HG02763 (cell line): ENCODE measurements around the gene MEIS1.
"Not testable (repeated sequence)": the region's sequence is repeated elsewhere in the genome, so short reads cannot be mapped to it uniquely, and the experiment has no call there.

Source experiments
- ATAC-seq: cut with Tn5 transposase; IDR thresholded peaks from one replicate; pipeline ENCODE4 v1.9.1; 2021; ENCODE audit warnings: mild to moderate bottlenecking, moderate library complexity; ENCODE audit not compliant: unreplicated experiment

Gene MEIS1

DNA sequence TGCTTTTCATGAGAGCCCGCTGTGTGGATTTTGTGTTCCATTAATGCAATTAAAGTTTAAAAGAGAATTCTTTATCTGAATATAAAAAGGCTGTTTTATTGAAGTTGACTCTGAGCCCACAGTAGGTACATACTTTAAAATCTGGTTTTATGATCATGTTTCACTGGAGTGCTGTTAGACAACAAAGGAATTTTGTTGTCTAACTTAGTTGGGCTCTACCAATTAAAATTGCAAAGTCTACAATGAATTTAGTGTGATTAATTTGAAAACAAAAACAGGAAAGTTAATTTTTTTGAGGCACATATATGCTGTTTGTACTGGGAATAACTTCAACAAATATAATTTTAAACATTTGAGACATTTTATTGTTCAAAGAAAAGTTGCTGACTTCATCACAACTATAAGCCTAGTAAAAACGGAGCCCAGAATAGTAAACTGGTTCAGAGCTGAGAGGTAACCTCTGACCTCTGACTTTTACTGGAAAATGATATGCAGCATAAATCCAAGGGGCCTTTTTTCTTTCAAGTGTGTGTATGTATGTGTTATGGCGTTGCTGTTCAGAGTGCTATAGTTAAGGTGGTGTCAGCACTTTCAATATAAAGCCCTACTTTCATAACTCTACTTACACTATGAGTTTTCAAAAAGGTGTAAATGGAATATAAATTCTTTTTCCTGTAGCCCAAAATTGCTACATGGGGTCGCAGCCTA is 30.2 kb downstream of the MEIS1 start:
- ATAC-seq: no peak

DNA sequence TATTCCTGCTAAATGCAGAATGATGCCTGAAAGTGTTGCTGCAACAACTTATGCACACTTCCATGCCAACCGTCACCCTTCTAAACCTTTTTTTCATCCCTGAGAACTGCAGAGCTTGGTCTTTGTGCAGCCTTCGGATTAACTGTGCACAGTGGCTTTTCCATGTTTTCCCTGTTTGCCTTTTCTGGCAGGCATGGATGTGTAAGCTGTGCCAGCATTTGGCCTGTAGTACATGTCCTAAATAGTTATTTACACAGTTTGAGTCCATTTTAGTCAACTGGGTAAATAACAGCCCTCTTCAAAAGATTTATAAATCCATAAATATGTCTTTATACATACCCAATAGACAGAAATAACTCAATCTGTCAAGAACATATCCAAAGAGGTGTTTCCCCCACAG is 31.5 kb downstream of the MEIS1 start:
- no peak for ATAC-seq

DNA sequence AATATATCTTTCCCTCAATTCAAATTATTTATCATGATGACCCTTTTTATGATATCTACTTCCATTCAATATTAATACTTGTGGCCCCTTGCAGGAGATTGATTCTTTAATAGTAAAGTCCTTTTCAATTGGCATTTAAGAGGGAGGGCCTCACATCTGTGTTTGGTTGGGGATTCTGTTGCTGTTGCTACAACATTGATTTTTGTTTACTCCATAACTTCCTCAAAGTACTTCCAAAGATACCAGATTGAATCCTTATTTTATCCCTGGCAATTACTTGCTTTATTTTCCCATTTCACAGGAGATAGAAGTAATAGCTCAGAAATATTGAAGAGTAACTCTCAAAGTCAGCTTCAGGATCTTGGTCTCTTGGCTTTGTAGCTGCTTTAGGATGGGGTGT is 32.8 kb downstream of the MEIS1 start:
- no peak for ATAC-seq

DNA sequence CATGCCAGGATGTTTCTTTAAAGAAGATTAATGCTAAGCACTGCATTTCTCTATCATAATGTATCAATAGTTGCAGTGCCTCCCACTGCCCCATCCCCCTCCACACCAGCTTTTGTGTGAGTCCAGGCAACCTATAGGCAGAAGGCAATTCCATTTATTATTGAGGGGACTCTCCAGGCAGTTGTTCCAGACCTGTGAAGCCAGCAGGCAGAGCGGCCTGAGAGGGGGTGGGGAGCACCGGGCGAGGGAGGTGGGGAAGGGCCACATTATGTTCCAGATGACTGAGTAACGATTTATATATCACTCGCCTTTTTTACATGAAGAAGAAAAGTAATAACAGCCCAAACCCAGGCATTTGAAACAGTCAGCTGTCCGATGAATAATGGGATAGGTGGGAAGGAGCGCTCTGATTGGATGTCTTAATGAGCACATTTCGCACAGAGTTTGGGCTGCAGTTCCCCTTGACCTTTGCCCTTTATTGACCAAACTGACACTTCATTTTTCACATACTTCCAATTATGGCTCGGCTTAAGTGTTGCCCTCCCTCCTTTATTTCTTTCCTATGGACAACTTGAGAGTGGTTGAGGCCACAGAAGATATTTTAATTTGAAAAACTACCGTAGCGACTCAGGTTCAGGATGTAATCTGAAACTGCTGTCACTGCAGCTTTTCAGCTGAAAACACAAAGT is 34.4 kb downstream of the MEIS1 start:
- ATAC-seq: no peak

DNA sequence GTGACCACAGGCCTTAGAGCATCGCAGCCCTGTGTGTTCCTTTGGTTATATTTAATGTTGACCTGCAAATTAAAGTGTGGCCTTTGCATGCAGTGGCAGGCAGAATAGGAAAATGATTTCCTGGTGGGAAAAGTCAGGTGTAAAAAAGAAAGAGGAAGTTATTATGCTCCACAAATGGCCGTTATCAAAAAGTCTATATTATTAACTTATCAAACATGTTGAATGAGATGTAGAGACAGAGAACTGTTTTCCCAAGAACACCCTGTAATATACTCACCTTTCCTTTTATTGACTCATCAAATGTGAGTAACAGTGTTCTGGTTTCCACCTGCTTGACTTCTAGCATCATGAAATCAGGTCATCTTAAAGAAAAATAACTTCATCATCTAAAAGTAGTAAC is 35.3 kb downstream of the MEIS1 start:
- no peak for ATAC-seq

DNA sequence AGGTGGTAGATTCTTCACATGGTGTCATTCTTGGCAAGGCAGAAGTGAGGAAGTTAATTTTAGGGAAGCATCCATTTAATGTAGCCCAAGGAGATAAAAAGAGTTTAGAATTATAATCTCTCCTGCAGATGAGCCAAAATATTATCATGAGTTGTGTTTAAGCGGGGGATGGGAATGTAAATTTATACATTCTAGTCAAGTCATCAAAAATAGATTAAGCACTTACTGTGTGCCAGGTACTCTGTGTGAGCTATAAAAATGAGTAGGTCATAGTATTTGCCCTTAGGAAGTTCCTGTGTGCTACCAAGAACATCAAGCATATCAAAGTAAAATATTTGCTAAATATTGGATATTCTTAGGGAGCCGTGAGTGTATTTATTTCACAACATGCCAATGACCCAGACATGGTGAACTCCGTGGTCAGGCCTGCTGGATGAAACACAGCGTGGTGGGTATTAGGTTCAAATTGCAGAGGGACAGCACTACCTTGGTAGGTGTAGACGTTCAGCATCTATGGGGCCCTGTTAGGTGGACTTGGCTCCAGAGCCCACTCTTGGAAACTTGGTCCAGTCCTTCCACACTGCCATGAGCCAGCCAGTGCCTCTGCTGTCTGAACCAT is 37.4 kb downstream of the MEIS1 start:
- no peak for ATAC-seq

DNA sequence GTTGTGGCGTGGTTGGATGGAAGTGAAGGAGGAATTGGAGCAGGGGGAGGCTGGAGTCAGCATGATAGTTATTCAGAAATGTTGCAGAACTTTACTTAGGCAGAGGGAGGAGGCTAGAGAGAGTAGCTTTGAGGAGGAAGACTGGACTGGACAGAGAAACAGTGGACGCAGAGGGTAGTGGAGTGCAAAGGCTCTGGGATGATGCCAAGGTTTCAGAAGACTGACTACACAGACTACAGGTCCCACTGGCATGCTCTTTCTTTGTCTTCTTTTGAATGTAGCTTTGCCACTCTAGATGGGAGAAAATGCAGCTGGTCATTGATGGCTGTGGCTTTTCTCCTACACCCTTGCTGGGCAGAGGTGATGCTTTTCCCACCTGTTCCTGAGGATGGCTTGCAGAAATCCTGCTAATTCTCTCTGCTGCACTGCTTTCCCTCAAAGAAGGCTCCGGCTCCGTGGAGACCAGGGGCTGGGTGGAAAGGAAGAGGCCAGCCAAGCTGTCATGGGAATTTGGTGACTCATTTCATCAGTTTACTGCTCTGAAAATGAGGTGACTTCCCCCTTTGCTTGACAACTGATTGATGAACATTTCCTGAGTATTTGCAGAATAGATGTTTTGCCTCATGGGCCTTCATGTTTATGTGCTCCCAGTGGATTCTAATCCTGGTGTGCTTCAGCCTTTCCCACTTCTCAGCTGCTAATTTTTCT is 42.4 kb downstream of the MEIS1 start:
- ATAC-seq: no peak

DNA sequence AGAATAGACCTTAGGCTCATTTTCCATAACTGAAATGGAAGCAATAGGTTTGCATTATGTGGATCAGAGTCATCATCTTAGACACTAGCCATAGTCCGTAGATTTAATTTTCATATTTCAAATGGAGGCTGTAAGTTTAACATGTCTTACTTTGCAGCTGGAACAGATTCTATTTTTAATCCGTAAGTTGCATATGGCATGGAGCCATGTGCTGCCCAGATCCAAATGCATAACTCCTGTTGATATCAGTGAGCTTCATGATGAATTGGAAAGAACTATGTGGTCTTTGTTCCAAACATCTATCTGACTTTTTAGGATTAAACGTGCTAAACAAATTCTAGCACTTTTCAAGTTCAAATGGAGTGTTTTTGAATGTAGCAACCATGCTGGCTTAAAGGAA is 43.4 kb downstream of the MEIS1 start:
- ATAC-seq: no peak

DNA sequence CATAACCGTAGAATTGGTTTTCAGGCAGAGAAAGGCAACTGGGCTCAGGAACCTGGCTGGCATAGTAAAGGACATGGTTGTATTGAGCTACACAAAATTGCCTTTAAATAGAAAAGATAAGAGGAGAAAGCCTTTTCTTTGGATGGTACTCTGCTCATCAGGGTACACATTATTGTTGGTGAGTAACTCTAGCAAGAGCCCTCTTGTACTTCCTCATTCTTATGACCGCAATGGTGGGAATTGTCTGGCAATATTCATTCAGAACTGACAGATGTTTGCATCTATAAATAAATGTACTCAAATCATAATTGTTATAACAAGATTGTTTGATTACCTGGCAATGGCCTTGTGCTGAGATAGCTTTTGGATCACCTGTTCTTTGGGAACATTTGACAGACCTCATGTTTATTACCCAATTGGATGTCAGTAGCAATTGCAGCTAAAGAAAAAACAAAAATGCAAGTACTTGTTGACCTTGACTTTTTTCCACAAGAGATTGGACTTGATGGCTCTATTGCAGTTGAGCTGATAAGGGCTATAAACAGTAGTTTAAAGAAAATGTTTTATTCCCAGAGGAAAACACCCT is 43.9 kb downstream of the MEIS1 start:
- ATAC-seq: no peak

DNA sequence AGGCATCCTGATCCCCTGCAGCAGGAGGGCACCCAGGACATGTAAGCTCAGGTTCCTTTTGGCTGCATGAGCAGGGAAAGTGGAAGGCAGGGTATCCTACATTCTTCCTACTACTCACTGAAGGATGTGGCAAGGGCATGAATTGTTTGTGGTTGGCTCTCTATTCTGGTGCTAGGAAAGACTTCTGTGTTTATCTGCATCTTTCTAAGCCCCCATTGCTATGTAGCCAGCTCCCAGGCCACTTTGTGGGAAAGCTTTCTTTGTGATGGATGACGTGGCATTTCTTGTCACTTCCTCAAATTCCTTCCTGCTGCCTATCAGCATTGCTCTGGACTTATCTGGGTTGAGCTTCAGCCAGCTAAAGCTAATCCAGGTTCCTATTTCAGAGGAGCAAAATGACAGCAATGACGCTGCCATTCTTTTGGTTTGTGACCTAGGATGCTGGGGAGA is 46.2 kb downstream of the MEIS1 start:
- no peak for ATAC-seq

DNA sequence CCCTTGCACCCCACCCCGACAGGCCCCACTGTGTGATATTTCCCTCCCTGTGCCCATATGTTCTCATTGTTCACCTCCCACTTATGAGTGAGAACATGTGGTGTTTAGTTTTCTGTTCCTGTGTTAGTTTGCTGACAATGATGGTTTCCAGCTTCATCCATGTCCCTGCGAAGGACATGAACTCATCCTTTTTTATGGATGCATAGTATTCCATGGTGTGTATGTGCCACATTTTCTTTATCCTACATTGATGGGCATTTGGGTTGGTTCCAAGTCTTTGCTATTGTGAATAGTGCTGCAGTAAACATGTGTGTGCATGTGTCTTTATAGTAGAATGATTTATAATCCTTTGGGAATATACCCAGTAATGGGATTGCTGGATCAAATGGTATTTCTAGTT is 50.3 kb downstream of the MEIS1 start:
- not testable (repeated sequence) for ATAC-seq

DNA sequence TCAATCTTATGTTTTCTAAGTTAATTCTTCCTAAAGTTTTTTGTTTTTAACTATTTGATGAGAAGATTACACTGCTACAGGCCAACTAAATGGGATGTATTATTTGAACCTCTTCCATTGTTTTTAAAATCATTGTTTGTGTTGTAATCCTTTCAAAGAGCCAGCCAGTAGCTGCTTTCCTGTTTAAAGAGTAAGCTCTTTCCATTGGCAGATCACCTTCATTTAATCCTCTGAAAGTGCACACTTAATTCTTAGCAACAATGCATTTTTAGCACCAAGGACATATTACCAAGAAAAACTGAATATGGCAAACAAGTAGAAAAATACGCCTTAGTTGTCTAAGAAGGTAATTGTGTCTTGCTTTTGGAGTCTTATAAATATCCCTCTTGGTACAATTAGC is 54.0 kb downstream of the MEIS1 start:
- no peak for ATAC-seq

DNA sequence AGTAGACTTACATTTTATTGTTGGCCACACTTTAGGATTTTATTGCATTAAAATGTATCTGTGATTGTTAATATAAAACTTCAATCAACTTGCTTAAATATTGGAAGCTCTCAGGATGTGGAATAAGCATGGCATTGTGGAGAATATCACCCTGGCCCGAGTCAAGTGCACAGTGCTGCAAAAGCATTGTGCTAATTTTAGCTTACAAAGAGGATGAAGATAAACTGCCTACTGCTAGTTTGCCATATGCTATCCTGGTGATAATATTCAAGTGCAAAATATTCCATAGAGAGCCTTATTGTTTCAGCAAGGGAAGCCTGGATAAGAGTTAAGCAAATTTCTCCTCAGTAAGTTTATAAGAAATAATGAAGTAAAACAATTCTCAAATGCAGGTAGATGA is 54.5 kb downstream of the MEIS1 start:
- ATAC-seq: no peak

DNA sequence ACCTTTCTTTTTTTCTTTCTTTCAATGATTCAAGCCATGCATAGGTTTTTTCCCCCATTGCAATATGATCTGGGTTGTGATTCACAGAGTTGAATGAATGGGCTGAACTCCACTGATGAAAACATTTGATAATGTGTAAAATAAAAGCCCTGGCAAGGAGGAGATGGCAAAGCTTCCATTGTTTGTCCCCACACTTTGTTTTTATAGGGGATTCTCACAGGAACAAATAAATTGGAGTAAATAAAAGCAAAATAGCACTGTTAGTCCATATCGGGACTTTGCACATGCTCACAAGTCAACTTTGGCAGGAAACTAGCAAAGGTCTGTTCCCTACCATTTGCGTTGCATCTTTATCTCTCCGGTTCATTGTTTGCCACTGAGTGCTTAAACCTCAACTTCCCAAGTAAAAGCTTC is 55.7 kb downstream of the MEIS1 start:
- no peak for ATAC-seq

DNA sequence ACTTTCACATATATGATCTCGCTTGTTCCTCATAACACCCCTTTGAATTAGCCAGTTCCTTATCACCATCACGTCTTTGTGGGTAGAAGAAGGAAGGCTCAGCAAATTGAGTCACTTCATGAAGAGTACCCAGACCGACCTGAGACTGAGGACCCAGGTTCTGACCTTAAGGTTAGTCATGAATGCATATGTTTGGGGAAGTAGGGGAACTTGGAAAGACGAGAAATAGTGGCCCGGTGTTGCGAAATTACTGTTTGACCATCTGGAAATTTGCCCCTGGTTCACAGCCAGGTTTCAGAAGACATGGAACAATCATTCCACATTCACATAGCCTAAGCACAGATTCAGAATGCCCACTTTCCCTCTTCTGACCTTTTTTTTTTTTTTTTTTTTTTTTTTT is 59.8 kb downstream of the MEIS1 start:
- ATAC-seq: no peak

DNA sequence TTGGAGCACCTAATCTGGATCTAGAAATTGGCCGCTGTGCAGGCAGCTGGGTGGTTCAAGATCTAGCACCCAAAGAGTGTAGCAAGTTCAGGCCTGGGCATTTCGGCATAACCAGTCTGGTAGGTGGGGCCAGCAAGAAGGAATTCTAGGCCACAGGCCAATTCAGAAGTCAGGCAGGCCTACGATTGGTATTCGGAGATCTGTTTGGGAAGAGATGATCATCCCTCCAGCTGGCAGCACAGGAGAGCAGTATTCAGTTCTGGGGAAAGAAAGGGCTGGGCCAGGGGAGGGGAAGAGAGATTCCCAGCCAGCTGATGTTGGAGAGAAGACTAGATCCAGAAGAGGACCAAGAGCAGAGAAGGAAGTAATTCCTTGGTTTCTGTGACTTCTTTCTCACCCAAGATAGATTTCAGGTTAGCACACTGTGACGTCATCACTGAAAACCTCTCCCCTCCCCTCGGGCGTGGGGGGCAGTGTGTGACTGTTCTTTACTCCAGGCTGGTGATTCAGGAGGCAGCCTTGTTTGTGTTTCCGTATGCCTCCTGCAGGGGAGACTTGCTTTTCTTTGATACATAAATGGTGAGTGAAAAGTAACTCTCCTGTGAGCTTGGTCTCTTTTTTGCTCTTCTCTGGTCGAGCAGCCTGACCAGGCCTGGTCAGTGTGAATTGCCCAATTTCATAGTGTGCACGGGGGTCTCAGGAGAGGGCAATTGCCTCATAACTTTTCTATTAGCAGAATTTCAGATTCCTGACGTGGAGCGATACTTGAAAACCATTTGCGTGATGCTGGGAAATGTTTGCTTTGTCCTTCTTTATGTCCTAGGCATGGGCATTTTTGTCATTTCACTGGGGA is 61.1 kb downstream of the MEIS1 start:
- ATAC-seq: no peak

DNA sequence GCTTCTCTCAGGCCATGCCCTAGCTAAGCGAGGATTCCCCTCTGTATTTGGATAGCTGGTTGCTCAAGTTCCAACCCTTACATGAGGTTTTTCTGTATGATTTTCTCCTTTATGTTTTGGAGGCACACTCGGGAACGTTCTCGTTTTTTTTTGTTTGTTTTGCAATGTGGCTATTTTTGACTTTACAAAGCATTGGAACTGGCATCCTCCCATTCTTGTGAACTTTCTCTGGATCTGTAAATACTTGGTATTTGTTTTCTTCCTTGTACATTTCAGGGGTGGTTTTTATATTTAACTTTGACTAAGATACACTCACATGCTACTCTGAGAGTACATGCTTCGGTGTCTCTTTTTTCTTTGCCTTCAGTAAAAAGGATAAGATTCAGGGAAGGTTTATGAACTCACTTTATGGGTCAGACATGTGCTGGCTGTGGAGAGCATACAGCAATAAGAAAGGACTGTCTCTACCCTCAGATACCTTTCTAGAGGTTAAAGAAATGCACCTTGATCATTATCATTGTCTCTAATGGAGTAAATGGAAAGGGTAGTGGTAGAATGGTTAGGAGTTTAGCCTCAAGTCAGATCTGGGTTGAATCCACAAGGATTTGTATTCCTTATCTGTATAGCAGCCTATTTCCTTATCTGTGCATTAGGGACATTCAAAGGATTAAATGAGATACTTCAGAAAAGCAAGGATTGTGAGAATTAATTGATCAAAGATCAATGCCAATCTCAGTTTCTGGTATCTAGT is 61.9 kb downstream of the MEIS1 start:
- no peak for ATAC-seq

DNA sequence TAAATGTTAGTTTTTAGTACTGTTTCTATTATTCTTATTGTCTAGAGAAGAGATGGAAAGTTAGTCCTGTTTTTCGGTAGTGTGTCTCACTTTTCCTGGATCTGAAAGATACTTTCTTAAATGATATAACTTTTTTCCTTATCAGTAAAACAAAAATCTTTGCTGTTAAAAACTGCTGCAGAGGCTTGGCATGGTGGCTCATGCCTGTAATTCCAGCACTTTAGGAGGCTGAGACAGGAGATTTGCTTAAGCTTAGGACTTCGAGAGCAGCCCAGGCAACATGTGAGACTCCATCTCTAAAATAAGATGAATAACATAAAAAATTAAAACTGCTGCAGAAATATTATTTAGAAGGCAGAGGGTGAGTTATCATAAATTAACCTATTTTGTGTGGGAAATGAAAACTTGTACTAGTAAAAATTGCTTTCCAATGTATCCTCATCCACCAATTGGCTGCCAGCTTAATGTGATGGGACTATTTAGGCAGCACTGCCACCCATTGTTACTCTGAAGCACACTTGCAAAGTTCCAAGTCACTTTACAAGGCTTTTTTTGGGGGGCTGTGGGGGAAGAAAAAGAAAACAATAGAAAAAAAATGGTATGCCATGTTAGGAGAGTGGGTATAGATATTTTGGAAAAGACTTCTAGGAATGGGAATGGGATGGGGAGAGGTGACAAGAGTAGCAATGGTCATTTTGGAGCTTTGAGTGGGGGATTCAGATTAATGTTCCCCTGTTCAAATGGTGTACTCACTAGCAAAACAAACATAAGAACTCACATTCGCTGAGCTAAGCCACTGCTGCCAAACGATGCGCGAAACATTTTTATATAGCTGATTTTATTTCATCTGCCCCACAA is 62.7 kb downstream of the MEIS1 start:
- ATAC-seq: no peak
